Cortex of kidney (tissue), 1 donor: ENCODE data around the gene SMC2.

Source experiments
- DNase-seq: peaks from one replicate; lab custom pipeline; 2025; lab: John Stamatoyannopoulos, UW

Gene SMC2

GRCh38 chr9:104107799-104108198 lies 13.7 kb downstream of the SMC2 start:
- no peak for DNase-seq

GRCh38 chr9:104108315-104108714 lies 14.2 kb downstream of the SMC2 start:
- DNase-seq, result no peak

GRCh38 chr9:104110509-104110908 lies 16.4 kb downstream of the SMC2 start:
- no peak for DNase-seq

- no peak for DNase-seq
Observed at GRCh38 chr9:104118916-104119315, 24.8 kb downstream of the SMC2 start.

- no peak for DNase-seq
Observed at GRCh38 chr9:104121022-104121421, 26.9 kb downstream of the SMC2 start.

GRCh38 chr9:104138243-104138868 lies 44.2 kb downstream of the SMC2 start:
- no peak for DNase-seq

GRCh38 chr9:104142799-104143549 lies 48.9 kb downstream of the SMC2 start:
- DNase-seq, result no peak

- no peak for DNase-seq
Observed at GRCh38 chr9:104143550-104143910, 49.4 kb downstream of the SMC2 start.

- DNase-seq, result no peak
Observed at GRCh38 chr9:104144336-104144735, 50.2 kb downstream of the SMC2 start.

GRCh38 chr9:104173067-104173466 lies 79.0 kb downstream of the SMC2 start:
- no peak for DNase-seq

GRCh38 chr9:104177003-104177611 lies 83.0 kb downstream of the SMC2 start:
- no peak for DNase-seq

- DNase-seq, result no peak
Observed at GRCh38 chr9:104177676-104178075, 83.6 kb downstream of the SMC2 start.
